ENCODE data around the gene NRSN2.

The NRSN2 gene

GRCh38 chr20:363319-364078 lies 16.6 kb downstream of the NRSN2 start:
- TF ChIP-seq CTCF (IDR thresholded peaks at IDR 0.05; ENCODE audit: control extremely low read depth, extremely low read depth, low read depth, missing control alignments): no peak
- POLR2A ChIA-PET: no interaction called here
- DNase-seq (ENCODE audit: extremely low spot score): no peak
- CTCF ChIA-PET: interaction anchor here (1.1 to 9.9 kb wide), 5 partner anchors 9 to 375 kb away, joined by 3 to 74 read pairs (median 5); no protein-coding TSS in a partner anchor

GRCh38 chr20:364905-365794 lies 18.2 kb downstream of the NRSN2 start:
- ChIA-PET POLR2A (no interaction called here), CTCF (interaction anchor here (9.9 kb wide), 1 partner anchor 10 kb away, joined by 74 read pairs; no protein-coding TSS in a partner anchor)
- no peak for TF ChIP-seq CTCF (IDR thresholded peaks at IDR 0.05; ENCODE audit: control extremely low read depth, extremely low read depth, low read depth, missing control alignments)
- no peak for DNase-seq (ENCODE audit: extremely low spot score)

GRCh38 chr20:366041-366718 lies 19.3 kb downstream of the NRSN2 start:
- TF ChIP-seq CTCF (IDR thresholded peaks at IDR 0.05; ENCODE audit: control extremely low read depth, extremely low read depth, low read depth, missing control alignments): no peak
- DNase-seq (ENCODE audit: extremely low spot score): no peak
- POLR2A ChIA-PET: no interaction called here
- CTCF ChIA-PET: interaction anchor here (0.9 to 9.9 kb wide), 4 partner anchors 11 to 96 kb away, joined by 3 to 74 read pairs (median 4); no protein-coding TSS in a partner anchor

GRCh38 chr20:366719-367485 lies 20.0 kb downstream of the NRSN2 start:
- ChIA-PET POLR2A (no interaction called here), CTCF (interaction anchor here (0.9 to 9.9 kb wide), 4 partner anchors 12 to 95 kb away, joined by 3 to 74 read pairs (median 4); no protein-coding TSS in a partner anchor)
- TF ChIP-seq CTCF (IDR thresholded peaks at IDR 0.05; ENCODE audit: control extremely low read depth, extremely low read depth, low read depth, missing control alignments): no peak
- no peak for DNase-seq (ENCODE audit: extremely low spot score)

- POLR2A ChIA-PET: interaction anchor here (0.6 kb wide), 1 partner anchor 13 kb away, joined by 4 read pairs; no protein-coding TSS in a partner anchor
- CTCF ChIA-PET: interaction anchor here (1.5 to 9.9 kb wide), 2 partner anchors 13 to 23 kb away, joined by 3 to 74 read pairs; no protein-coding TSS in a partner anchor
- no peak for TF ChIP-seq CTCF (IDR thresholded peaks at IDR 0.05; ENCODE audit: control extremely low read depth, extremely low read depth, low read depth, missing control alignments)
- no peak for DNase-seq (ENCODE audit: extremely low spot score)
Measured at GRCh38 chr20:367486-367887, 20.6 kb downstream of the NRSN2 start.
